Cardiac fibroblast (primary cell): ENCODE measurements around the gene CHST15.

Experiments used
- DNase-seq, 2 donors: peaks; one replicate each; pipeline versions ENCODE4 v3.0.0 to v3.0.0-alpha.2; 2010; ENCODE audit warnings: low read depth in 2 of 2
- H3K4me3 ChIP-seq, 2 donors: replicated peaks in 1 of 2; 1 replicate in 1 of 2; 2 replicates in 1 of 2; pipeline ENCODE4 v1.5.1; 2011; ENCODE audit warnings: low read depth in 2 of 2, low read length in 2 of 2, mild to moderate bottlenecking in 2 of 2, moderate library complexity in 1 of 2
- TF ChIP-seq, protein P1 (sequence below): IDR thresholded peaks from one replicate; pipeline ENCODE4 v1.5.1; 2011; ENCODE audit warnings: low read depth, mild to moderate bottlenecking, low read length, inconsistent platforms

The CHST15 gene

GRCh38 chr10:124009231-124010015 is 84.0 kb downstream of the CHST15 start:
- H3K4me3 ChIP-seq = no peak overlapping the region
- DNase-seq = no peak
- TF ChIP-seq, protein P1, sequence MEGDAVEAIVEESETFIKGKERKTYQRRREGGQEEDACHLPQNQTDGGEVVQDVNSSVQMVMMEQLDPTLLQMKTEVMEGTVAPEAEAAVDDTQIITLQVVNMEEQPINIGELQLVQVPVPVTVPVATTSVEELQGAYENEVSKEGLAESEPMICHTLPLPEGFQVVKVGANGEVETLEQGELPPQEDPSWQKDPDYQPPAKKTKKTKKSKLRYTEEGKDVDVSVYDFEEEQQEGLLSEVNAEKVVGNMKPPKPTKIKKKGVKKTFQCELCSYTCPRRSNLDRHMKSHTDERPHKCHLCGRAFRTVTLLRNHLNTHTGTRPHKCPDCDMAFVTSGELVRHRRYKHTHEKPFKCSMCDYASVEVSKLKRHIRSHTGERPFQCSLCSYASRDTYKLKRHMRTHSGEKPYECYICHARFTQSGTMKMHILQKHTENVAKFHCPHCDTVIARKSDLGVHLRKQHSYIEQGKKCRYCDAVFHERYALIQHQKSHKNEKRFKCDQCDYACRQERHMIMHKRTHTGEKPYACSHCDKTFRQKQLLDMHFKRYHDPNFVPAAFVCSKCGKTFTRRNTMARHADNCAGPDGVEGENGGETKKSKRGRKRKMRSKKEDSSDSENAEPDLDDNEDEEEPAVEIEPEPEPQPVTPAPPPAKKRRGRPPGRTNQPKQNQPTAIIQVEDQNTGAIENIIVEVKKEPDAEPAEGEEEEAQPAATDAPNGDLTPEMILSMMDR = no peak

DNA sequence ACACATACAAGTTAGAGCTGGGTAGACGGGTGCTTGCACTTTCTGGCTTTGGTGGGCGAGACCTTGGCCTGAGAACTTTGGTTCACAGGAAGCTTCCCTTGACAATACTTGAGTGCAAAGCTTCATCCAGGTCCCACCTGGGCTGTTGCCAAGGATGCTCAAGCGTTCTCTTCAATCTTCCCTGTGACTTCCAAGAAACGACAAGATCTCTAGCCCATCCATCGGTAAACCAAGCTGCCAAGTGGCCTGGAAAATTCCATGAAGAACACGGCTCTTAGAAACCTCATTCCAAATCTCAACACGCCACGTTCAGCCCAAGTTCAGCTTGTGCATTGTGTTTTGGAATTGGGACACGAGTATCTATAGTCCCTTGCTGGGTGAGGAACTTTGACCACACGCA is 84.7 kb downstream of the CHST15 start:
- no peak for DNase-seq
- TF ChIP-seq, protein P1 = no peak
- no peak overlapping the region for H3K4me3 ChIP-seq

GRCh38 chr10:124008187-124008586 is 85.2 kb downstream of the CHST15 start:
- TF ChIP-seq, protein P1 = no peak
- H3K4me3 ChIP-seq = no peak overlapping the region
- DNase-seq = no peak

- TF ChIP-seq, protein P1 = no peak
- DNase-seq = no peak
Measured at GRCh38 chr10:124007773-124008145, 85.6 kb downstream of the CHST15 start.

DNA sequence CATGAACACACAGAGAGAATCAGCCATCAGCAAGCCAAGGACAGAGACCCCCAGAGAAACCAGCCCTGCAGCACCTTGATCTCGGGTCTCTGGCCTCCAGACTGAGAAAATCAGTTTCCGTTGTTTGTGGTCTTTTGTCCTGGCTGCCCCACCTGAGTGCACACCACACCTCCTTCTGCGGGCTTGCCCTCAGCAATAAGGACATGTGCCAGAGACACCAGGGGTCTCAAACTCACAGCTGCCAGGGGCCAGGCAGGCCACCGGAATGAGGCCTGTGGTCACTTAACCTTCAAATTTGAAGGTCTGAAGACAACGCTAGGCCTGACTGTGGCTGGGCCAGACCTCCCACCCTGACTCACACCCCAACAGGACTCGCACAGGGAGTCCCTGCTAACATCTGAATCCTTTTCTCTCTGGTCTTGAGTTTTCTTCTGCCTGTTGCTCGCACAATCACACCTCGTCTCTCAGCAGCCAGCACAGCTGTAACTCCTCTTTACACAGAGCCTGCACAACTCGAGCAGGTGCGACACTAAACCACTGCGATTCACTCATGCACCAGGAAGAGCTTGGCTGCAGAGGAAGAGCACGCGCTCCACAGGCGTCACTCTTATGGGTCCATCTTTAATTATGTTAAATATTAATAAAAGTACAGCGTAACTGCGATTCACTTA is 86.2 kb downstream of the CHST15 start:
- no peak for DNase-seq
- no peak overlapping the region for H3K4me3 ChIP-seq
- TF ChIP-seq, protein P1 = no peak

More at GRCh38 chr10:124007773-124008145, 85.6 kb downstream of the CHST15 start:
- no peak overlapping the region for H3K4me3 ChIP-seq

- DNase-seq = no peak
- TF ChIP-seq, protein P1 = no peak
Measured at GRCh38 chr10:124006526-124006925, 86.9 kb downstream of the CHST15 start.

More at GRCh38 chr10:124006526-124006925, 86.9 kb downstream of the CHST15 start:
- H3K4me3 ChIP-seq = no peak overlapping the region
